Amniotic stem cell (primary cell): ENCODE data around the gene SMC1B.
"Not testable (repeated sequence)": the region's sequence is repeated elsewhere in the genome, so short reads cannot be mapped to it uniquely, and the experiment has no call there.

Experiments used
- DNase-seq: peaks from one replicate; lab custom pipeline; 2025; lab: John Stamatoyannopoulos, UW

The SMC1B gene

DNA sequence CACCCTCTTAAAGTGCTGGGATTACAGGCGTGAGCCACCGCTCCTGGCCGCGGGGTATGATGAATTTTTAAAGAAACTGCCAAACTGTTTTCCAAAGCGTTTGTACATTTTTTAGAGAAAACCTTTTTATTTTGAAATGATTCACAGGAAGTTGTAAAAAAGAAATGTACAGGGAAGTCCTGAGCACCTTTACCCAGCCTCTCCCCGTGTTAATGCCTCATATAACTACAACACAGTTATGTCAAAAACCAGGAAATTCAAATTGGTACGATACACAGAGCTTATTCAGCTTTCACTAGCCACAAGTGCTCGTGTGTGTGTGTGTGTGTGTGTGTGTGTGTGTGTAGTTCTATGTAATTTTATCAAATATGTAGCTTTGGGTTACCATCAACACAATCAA is 110.6 kb downstream of the SMC1B start:
- DNase-seq, result no peak

DNA sequence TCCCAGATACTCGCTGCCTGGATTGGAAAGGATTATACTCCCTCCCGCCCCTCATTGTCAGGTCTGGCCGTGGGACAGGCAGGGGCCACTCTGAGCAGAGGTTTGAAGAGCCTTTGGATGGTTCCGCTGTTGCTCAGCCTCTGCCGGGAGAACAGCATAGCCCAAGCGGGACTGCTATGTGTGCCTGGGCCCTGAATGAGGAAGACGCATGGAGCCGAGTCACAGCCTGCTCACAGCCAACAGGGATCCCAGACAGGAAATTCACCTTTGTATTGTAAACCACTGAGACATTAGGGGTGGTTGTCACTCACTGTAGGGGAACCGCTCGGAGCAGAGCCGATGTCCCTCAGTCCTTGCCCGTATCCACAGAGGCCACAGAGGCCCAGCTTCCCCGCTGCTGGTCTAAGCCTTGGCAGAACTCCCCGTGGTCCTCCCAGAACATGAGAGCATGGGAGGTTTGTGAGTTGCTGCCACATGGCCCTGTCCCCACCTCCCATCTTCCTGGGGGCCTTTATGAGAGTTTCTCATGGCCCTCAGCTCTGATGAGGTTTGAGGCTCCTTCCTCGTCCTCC is 114.4 kb downstream of the SMC1B start:
- DNase-seq, result no peak

DNA sequence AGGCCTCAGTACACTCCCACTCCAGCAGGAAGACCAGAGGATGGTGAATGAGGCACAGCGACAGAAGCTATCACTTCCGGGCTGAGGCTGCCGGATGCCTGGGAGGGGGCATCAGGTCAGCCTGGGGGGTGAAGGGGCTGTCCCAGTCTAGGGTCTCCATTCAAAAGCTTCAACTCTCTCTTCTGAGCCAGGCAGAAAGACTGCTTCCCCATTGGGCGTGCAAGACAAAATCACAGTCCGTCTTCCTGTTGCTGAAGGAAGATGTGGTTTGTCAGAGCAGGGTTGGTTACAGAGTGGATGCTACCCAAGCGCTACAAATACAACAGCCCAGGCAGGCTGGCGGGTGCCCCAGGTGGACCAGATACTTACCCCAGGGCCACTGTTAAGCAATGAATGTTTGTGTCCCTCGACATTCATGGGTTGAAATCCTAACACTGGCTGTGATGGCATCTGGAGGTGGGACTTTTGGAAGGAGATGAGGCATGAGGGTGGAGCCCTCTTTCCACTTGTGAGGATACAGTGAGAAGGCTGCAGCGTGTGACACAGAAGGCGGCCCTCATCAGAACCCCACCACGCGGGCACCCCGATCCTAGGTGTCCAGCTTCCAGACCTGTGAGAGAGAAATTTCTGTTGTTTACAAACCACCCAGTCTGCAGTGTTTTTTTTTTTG is 116.6 kb downstream of the SMC1B start:
- DNase-seq, result no peak

DNA sequence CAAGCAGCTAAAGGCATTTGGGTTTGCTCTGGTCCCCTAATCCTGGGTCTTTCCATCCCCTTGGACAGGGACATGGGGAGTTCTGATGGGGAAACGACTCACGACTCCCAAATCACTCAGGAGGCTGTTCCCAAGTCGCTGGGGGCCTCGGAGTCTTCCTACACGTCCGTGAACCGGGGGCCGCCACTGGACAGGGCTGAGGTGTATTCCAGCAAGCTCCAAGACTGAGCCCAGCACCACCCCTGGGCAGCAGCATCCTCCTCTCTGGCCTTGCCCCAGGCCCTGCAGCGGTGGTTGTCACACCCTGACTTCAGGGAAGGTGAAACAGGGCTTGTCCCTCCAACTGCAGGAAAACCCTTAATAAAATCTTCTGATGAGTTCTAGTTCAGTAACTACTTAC is 117.9 kb downstream of the SMC1B start:
- DNase-seq, result no peak

DNA sequence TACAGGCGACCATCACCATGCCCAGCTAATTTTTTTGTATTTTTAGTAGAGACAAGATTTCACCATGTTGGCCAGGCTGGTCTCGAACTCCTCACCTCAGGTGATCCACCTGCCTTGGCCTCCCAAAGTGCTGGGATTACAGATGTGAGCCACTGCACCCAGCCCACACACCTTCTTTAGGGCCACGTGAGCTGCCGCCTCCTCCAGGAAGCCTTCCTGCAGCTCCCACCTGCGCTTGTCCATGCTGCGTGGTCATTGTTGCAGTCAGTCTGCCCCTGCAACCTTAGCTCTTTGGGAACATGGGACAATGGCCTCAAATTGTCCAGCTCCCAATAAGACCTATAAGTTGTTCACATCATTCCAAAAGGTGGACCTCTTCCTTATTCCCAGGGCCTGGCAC is 118.4 kb downstream of the SMC1B start:
- not testable (repeated sequence) for DNase-seq
